Endothelial cell of umbilical vein (primary cell): Measurements from ENCODE around the gene SERPINA3. TPM values are rescaled to one million over a fixed set of nuclear protein-coding genes. Genes with fewer than 3 reads are reported as not detected.

Source experiments
- BruUV-seq: library from RNA; stranded (reverse); fragments of 400-500 nt; replicated peaks from 2 replicates; lab custom pipeline; 2021; lab: Mats Ljungman, UMichigan
- CTCF ChIA-PET: fragments of 300-600, 350-600 bp; sonication (Branson Sonifier 250); formaldehyde crosslinking; loops from one replicate; lab custom pipeline; 2021; ENCODE audit warnings: antibody characterized with exemption, inconsistent platforms; lab: Charles Lee
- POLR2A ChIA-PET: fragments of 300-600, 350-600 bp; sonication (Branson Sonifier 250); formaldehyde crosslinking; loops from one replicate; lab custom pipeline; 2021; ENCODE audit warnings: antibody characterized with exemption, inconsistent platforms; lab: Charles Lee
- DNase-seq: peaks from one replicate; pipeline ENCODE4 v3.0.0-alpha.2; 2011; ENCODE audit warnings: low read depth, low spot score
- FAIRE-seq: peaks from 2 replicates; lab custom pipeline; 2011; peaks lifted over from hg19 to GRCh38; lab: Jason Lieb, UNC
- H2AFZ ChIP-seq: 2 replicates; pipeline ENCODE4 v1.6.0; 2012; ENCODE audit warnings: low read depth, low read length, control low read depth, inconsistent platforms
- H3K27ac ChIP-seq: 2 replicates; pipeline ENCODE4 v1.5.1; 2011; ENCODE audit warnings: low read depth, mild to moderate bottlenecking, control low read depth, low read length, moderate library complexity; ENCODE audit not compliant: insufficient read depth
- H3K27me3 ChIP-seq, 2 experiments: 2 replicates each; pipeline versions ENCODE4 v1.6.0 to v1.6.1; 2011; ENCODE audit warnings: low read length in 2 of 2, mixed read lengths in 1 of 2; ENCODE audit not compliant: control insufficient read depth in 2 of 2, insufficient read depth in 2 of 2
- H3K36me3 ChIP-seq, 2 experiments: 2 replicates in 1 of 2; 3 replicates in 1 of 2; pipeline ENCODE4 v1.5.1; 2011; ENCODE audit warnings: low read length in 2 of 2, mild to moderate bottlenecking in 1 of 2, moderate library complexity in 1 of 2; ENCODE audit not compliant: control insufficient read depth in 2 of 2, insufficient read depth in 2 of 2; ENCODE audit errors: extremely low read depth in 1 of 2
- H3K4me1 ChIP-seq: 3 replicates; pipeline ENCODE4 v1.5.1; 2011; ENCODE audit warnings: mild to moderate bottlenecking, low read length; ENCODE audit not compliant: control insufficient read depth, insufficient read depth; ENCODE audit errors: extremely low read depth
- H3K4me2 ChIP-seq: 2 replicates; pipeline ENCODE4 v1.6.1; 2011; ENCODE audit warnings: low read length, control low read depth, mixed read lengths; ENCODE audit not compliant: insufficient read depth
- H3K4me3 ChIP-seq, 3 experiments: fragments of 200-600 bp in 1 of 3; sonication (generic), shearing (Covaris generic) in 1 of 3; replicated peaks in 1 of 3; 2 replicates each; pipeline ENCODE4 v1.5.1; 2011 to 2016; ENCODE audit warnings: control low read depth in 3 of 3, low read length in 3 of 3, mild to moderate bottlenecking in 2 of 3, inconsistent platforms in 1 of 3, low read depth in 1 of 3, moderate library complexity in 1 of 3; ENCODE audit not compliant: insufficient read depth in 1 of 3
- H3K79me2 ChIP-seq: 2 replicates; pipeline ENCODE4 v1.6.0; 2012; ENCODE audit warnings: low read length, inconsistent platforms; ENCODE audit not compliant: control insufficient read depth, insufficient read depth
- H3K9ac ChIP-seq: replicated peaks from 2 replicates; pipeline ENCODE3; 2011; ENCODE audit warnings: low read length, control low read depth; ENCODE audit not compliant: insufficient read depth; ENCODE audit errors: extremely low read depth
- H3K9me1 ChIP-seq: replicated peaks from 3 replicates; pipeline ENCODE4 v1.6.0; 2011; ENCODE audit warnings: mild to moderate bottlenecking, low read length; ENCODE audit not compliant: control insufficient read depth, insufficient read depth; ENCODE audit errors: extremely low read depth
- H3K9me3 ChIP-seq: replicated peaks from 2 replicates; pipeline ENCODE4 v1.5.1; 2012; ENCODE audit warnings: low read length, inconsistent platforms; ENCODE audit not compliant: control insufficient read depth, insufficient read depth
- H4K20me1 ChIP-seq: replicated peaks from 2 replicates; pipeline ENCODE3; 2011; ENCODE audit warnings: mild to moderate bottlenecking, low read length; ENCODE audit not compliant: control insufficient read depth, insufficient read depth; ENCODE audit errors: extremely low read depth
- CTCF ChIP-seq, 2 donors: IDR thresholded peaks; 1 replicate in 1 of 2; 2 replicates in 1 of 2; pipeline ENCODE4 v1.5.1; 2011; ENCODE audit warnings: low read length in 2 of 2, mild to moderate bottlenecking in 2 of 2, moderate library complexity in 2 of 2, control low read depth in 1 of 2, inconsistent platforms in 1 of 2, low read depth in 1 of 2; ENCODE audit not compliant: insufficient read depth in 1 of 2; ENCODE audit errors: extremely low read depth in 1 of 2
- EZH2 ChIP-seq: IDR thresholded peaks from 2 replicates; pipeline ENCODE4 v1.6.1; 2012; ENCODE audit warnings: borderline replicate concordance, low read depth, mild to moderate bottlenecking, moderate library complexity, low read length, inconsistent platforms; ENCODE audit not compliant: severe bottlenecking
- FOS ChIP-seq: IDR thresholded peaks from 2 replicates; pipeline ENCODE4 v1.6.1; 2011; ENCODE audit warnings: mild to moderate bottlenecking, low read length, moderate library complexity, borderline replicate concordance; ENCODE audit not compliant: insufficient read depth
- GATA2 ChIP-seq: IDR thresholded peaks from 2 replicates; pipeline ENCODE4 v1.7.0; 2011; ENCODE audit warnings: low read depth, mild to moderate bottlenecking, moderate library complexity, mixed read lengths, low read length; ENCODE audit not compliant: insufficient read length, insufficient read depth
- JUN ChIP-seq: IDR thresholded peaks from 2 replicates; pipeline ENCODE4 v1.6.1; 2011; ENCODE audit warnings: borderline replicate concordance, low read depth; ENCODE audit not compliant: insufficient read length, insufficient read depth
- MAX ChIP-seq: IDR thresholded peaks from 2 replicates; pipeline ENCODE4 v1.6.1; 2011; ENCODE audit not compliant: insufficient read depth, insufficient read length
- MYC ChIP-seq: IDR thresholded peaks from one replicate; pipeline ENCODE4 v1.6.1; 2011; ENCODE audit warnings: mild to moderate bottlenecking, low read depth, low read length
- POLR2A ChIP-seq: IDR thresholded peaks from 2 replicates; pipeline ENCODE4 v1.6.1; 2012; ENCODE audit warnings: low read depth, mild to moderate bottlenecking, control low read depth, low read length
- POLR2AphosphoS5 ChIP-seq: IDR thresholded peaks from 2 replicates; pipeline ENCODE4 v1.6.1; 2012; ENCODE audit warnings: low read depth, mild to moderate bottlenecking, control low read depth, low read length, moderate library complexity; ENCODE audit not compliant: insufficient read depth
- dilution Hi-C: fragments of 300-500 bp; cut with MboI; formaldehyde crosslinking; loops from one replicate; pipeline ENCODE4 v1.15.0; 2019; ENCODE audit warnings: low sequenced_read_pairs; ENCODE audit not compliant: extremely low pct_ligation_motif_present
- intact Hi-C: fragments of 100-400 bp; cut with micrococcal nuclease; formaldehyde crosslinking; loops from one replicate; pipeline ENCODE4 v1.10.0; 2022
- polyA plus RNA-seq, 4 experiments: library from polyadenylated mRNA; depleted of rRNA in 3 of 4; stranded (reverse) in 3 of 4; unstranded in 1 of 4; fragments of >200 nt; gene quantifications; 2 replicates each; pipeline versions ENCODE4 v1.2.1 to v1.2.3, GENCODE V29; 2011 to 2012; ENCODE audit warnings: missing spikeins in 1 of 4
- total RNA-seq: library from RNA; stranded (reverse); gene quantifications from 2 replicates; pipeline ENCODE4 v1.2.3, GENCODE V29; 2021

SERPINA3 gene
- total and polyA plus RNA-seq, 2 donors (not counting 3 experiments of a cell fraction or from before 2014, with no cell fraction given), result not detected

GRCh38 chr14:94644102-94644535 lies 31.9 kb downstream of the SERPINA3 start:
- H3K36me3 ChIP-seq, result no peaks in the 10 kb centered on the region
- intact Hi-C loops, result no loop called here
- no peak overlapping the region for H3K27ac ChIP-seq
- FAIRE-seq (no peak), DNase-seq (no peak)
- H3K4me2 ChIP-seq, result no peak overlapping the region
- ChIA-PET CTCF (no interaction called here), POLR2A (no interaction called here)
- no peak overlapping the region for H3K9ac ChIP-seq
- no peaks in the 10 kb centered on the region for H4K20me1 ChIP-seq
- H3K9me3 ChIP-seq, result no peaks in the 10 kb centered on the region
- dilution Hi-C loops, result no loop called here
- H3K79me2 ChIP-seq, result no peaks in the 10 kb centered on the region
- no TSS peak for BruUV-seq
- H3K4me3 ChIP-seq, result no peak overlapping the region
- H3K27me3 ChIP-seq, result no peaks in the 10 kb centered on the region
- H3K4me1 ChIP-seq, result no peaks in the 10 kb centered on the region
- no peak overlapping the region for H2AFZ ChIP-seq
- no peaks in the 10 kb centered on the region for H3K9me1 ChIP-seq
- TF ChIP-seq JUN, result no peak
- TF ChIP-seq POLR2A, result no peak
- no peak for TF ChIP-seq FOS
- TF ChIP-seq MYC, result no peak
- no peak for TF ChIP-seq MAX
- TF ChIP-seq POLR2AphosphoS5, result no peak
- TF ChIP-seq CTCF (IDR thresholded peaks at IDR 0.05; ENCODE audit: extremely low read depth in 1 of 2, insufficient read depth in 1 of 2, low read depth in 1 of 2, low read length in 2 of 2), result no peak
- no peak for TF ChIP-seq EZH2
- no peak for TF ChIP-seq GATA2
